Left kidney (tissue), 2 donors: ENCODE results near the gene ACY1. TPM values are rescaled to one million over a fixed set of nuclear protein-coding genes. Genes with fewer than 3 reads are reported as not detected.

ENCODE experiments used
- DNase-seq: peaks from one replicate; pipeline ENCODE4 v3.0.0-alpha.2; 2013
- polyA plus RNA-seq: library from polyadenylated mRNA; unstranded; fragments of 120-200 nt; gene quantifications from one replicate; pipeline ENCODE4 v1.2.1, GENCODE V29; 2013; ENCODE audit not compliant: insufficient read length

ACY1 gene
- polyA plus RNA-seq, 1 donor = 109 TPM

GRCh38 chr3:51945031-51945840 lies 38.1 kb upstream of the ACY1 start:
- no peak for DNase-seq

GRCh38 chr3:51945926-51946705 lies 37.2 kb upstream of the ACY1 start:
- no peak for DNase-seq

GRCh38 chr3:51946796-51947195 lies 36.5 kb upstream of the ACY1 start:
- DNase-seq = no peak

GRCh38 chr3:51947215-51947900 lies 36.0 kb upstream of the ACY1 start:
- DNase-seq = no peak

- DNase-seq = no peak
Measured at GRCh38 chr3:51948016-51948580, 35.2 kb upstream of the ACY1 start.

- DNase-seq = no peak
Measured at GRCh38 chr3:51949121-51949520, 34.2 kb upstream of the ACY1 start.

GRCh38 chr3:51950899-51951298 lies 32.4 kb upstream of the ACY1 start:
- DNase-seq = no peak

- no peak for DNase-seq
Measured at GRCh38 chr3:51953445-51953844, 29.9 kb upstream of the ACY1 start.

- no peak for DNase-seq
Measured at GRCh38 chr3:51954105-51954504, 29.2 kb upstream of the ACY1 start.

- no peak for DNase-seq
Measured at GRCh38 chr3:51954713-51955112, 28.6 kb upstream of the ACY1 start.

GRCh38 chr3:51955175-51955892 lies 28.0 kb upstream of the ACY1 start, which contains the start of gene GPR62:
TSS of gene GPR62 (plus strand) at chr3:51955381. CDS start at chr3:51955653, 272 bp downstream.
- no peak for DNase-seq

- no peak for DNase-seq
Measured at GRCh38 chr3:51955893-51956770, 27.2 kb upstream of the ACY1 start.

GRCh38 chr3:51957520-51958205 lies 25.7 kb upstream of the ACY1 start:
- no peak for DNase-seq

GRCh38 chr3:51958603-51959521 lies 24.5 kb upstream of the ACY1 start:
- DNase-seq = no peak

GRCh38 chr3:51959651-51960050 lies 23.7 kb upstream of the ACY1 start:
- no peak for DNase-seq

- DNase-seq = no peak
Measured at GRCh38 chr3:51960386-51960785, 22.9 kb upstream of the ACY1 start.

- DNase-seq = no peak
Measured at GRCh38 chr3:51961011-51961410, 22.3 kb upstream of the ACY1 start.

- no peak for DNase-seq
Measured at GRCh38 chr3:51961602-51962569, 21.4 kb upstream of the ACY1 start.
